ENCODE measurements around the gene SIVA1.

SIVA1 gene

GRCh38 chr14:104723651-104724406 is 29.1 kb upstream of the SIVA1 start, which contains the start of gene ADSS1 (continued):
- TF ChIP-seq ZNF692 (tag by site-specific recombination; IDR thresholded peaks at IDR 0.05) (no peak), ZBTB48 (tag by site-specific recombination; IDR thresholded peaks at IDR 0.05) (peak; percentile 85), ZNF629 (tag by site-specific recombination; IDR thresholded peaks at IDR 0.05) (0 out of 2 replicates have a peak, but pooled peaks have one; percentile 48), PATZ1 (tag by site-specific recombination; IDR thresholded peaks at IDR 0.05) (peak; percentile 90), ZNF654 (tag by site-specific recombination; IDR thresholded peaks at IDR 0.05; ENCODE audit: low read depth) (no peak), ZNF544 (tag by site-specific recombination; IDR thresholded peaks at IDR 0.05) (no peak), YY2 (tag by site-specific recombination; IDR thresholded peaks at IDR 0.05) (no peak), ZNF571 (tag by site-specific recombination; IDR thresholded peaks at IDR 0.05) (no peak), ZSCAN18 (tag by site-specific recombination; IDR thresholded peaks at IDR 0.05) (no peak), ZNF121 (tag by site-specific recombination; IDR thresholded peaks at IDR 0.05) (no peak), BCL6B (tag by site-specific recombination; IDR thresholded peaks at IDR 0.05) (no peak), ZIC2 (tag by site-specific recombination; IDR thresholded peaks at IDR 0.05) (peak; percentile 36; the same call in 1 of the 2 replicates), ZNF280C (tag by site-specific recombination; IDR thresholded peaks at IDR 0.05) (no peak), REPIN1 (tag by site-specific recombination; IDR thresholded peaks at IDR 0.05; ENCODE audit: low read depth) (peak; percentile 39; the same call in 1 of the 2 replicates), ZNF202 (tag by site-specific recombination; IDR thresholded peaks at IDR 0.05; ENCODE audit: borderline replicate concordance) (no peak), ZNF529 (tag by site-specific recombination; IDR thresholded peaks at IDR 0.05; ENCODE audit: insufficient replicate concordance) (no peak), ZEB2 (tag by site-specific recombination; IDR thresholded peaks at IDR 0.05) (peak; percentile 81; the same call in 1 of the 2 replicates), ZNF707 (tag by site-specific recombination; IDR thresholded peaks at IDR 0.05) (no peak), KLF8 (tag by site-specific recombination; IDR thresholded peaks at IDR 0.05) (peak; percentile 82), ZNF558 (tag by site-specific recombination; IDR thresholded peaks at IDR 0.05) (no peak), ZFP69B (tag by site-specific recombination; IDR thresholded peaks at IDR 0.05) (no peak), ZFP37 (tag by site-specific recombination; IDR thresholded peaks at IDR 0.05) (no peak), ZBTB21 (tag by site-specific recombination; IDR thresholded peaks at IDR 0.05) (no peak), ZNF335 (tag by site-specific recombination; conservative IDR thresholded peaks at IDR 0.05) (peak; percentile 42), GLIS1 (tag by site-specific recombination; IDR thresholded peaks at IDR 0.05) (peak; percentile 87), ZNF624 (tag by site-specific recombination; IDR thresholded peaks at IDR 0.05) (no peak), ZNF677 (tag by site-specific recombination; IDR thresholded peaks at IDR 0.05) (no peak), MYNN (tag by site-specific recombination; IDR thresholded peaks at IDR 0.05; ENCODE audit: borderline replicate concordance) (no peak), SETDB1 (IDR thresholded peaks at IDR 0.05; ENCODE audit: insufficient read length, low read length) (no peak), BCL11B (tag by site-specific recombination; IDR thresholded peaks at IDR 0.05; ENCODE audit: low read depth) (peak; percentile 88), ZSCAN16 (tag by site-specific recombination; IDR thresholded peaks at IDR 0.05) (no peak), EGR2 (tag by site-specific recombination; IDR thresholded peaks at IDR 0.05; ENCODE audit: low read depth) (no peak), ZNF510 (tag by site-specific recombination; IDR thresholded peaks at IDR 0.05; ENCODE audit: insufficient replicate concordance) (no peak), OSR2 (tag by site-specific recombination; IDR thresholded peaks at IDR 0.05) (no peak)
